HG03103 (cell line): ENCODE data around the gene TM6SF1.
"Not testable (repeated sequence)": the region's sequence is repeated elsewhere in the genome, so short reads cannot be mapped to it uniquely, and the experiment has no call there.

Experiments used
- ATAC-seq: cut with Tn5 transposase; IDR thresholded peaks from one replicate; pipeline ENCODE4 v1.9.1; 2021; ENCODE audit warnings: low read depth; ENCODE audit not compliant: unreplicated experiment

TM6SF1 gene

GRCh38 chr15:83166830-83167229, 59.4 kb downstream of the TM6SF1 start:
- no peak for ATAC-seq

- ATAC-seq = not testable (repeated sequence)
Observed at GRCh38 chr15:83169576-83169975, 62.1 kb downstream of the TM6SF1 start.

GRCh38 chr15:83170474-83171165, 63.2 kb downstream of the TM6SF1 start:
- no peak for ATAC-seq

GRCh38 chr15:83174891-83175290, 67.4 kb downstream of the TM6SF1 start:
- no peak for ATAC-seq

GRCh38 chr15:83178390-83178789, 70.9 kb downstream of the TM6SF1 start:
- ATAC-seq = no peak

DNA sequence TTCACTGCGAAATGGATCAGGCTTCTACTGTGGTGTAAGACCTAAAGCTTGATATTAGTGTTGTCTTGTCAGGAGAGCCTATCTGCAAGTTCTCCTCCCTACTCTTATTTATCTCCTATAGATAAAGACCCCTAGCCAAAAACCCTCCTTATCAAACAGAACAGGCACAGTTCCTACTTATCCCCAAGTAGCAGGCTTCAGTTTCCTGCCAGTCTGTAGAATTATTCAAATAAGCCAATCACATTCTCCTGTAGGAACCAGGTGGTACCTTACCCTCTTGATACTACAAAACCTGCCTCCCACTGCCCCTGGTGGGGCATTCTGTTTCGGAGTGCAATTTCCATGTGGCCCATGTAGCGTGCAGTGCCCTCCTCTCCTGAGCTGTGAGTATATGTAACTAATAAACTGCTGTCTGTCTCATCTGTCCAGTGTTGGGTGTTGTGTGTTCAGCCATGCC, 71.5 kb downstream of the TM6SF1 start:
- no peak for ATAC-seq

- ATAC-seq = no peak
Observed at GRCh38 chr15:83185561-83185960, 78.1 kb downstream of the TM6SF1 start.
